ENCODE results near the gene SETD4.

GRCh38 chr21:36099000-36099399, 38.7 kb upstream of the SETD4 start:
- TF ChIP-seq CTCF (IDR thresholded peaks at IDR 0.05) (no peak), POLR2A (IDR thresholded peaks at IDR 0.05) (no peak)

Measured in right lobe of liver (tissue), 4 donors.